HTERT RPE-1 (cell line): ENCODE measurements around the gene TUBB2A.
"Not testable (repeated sequence)": the region's sequence is repeated elsewhere in the genome, so short reads cannot be mapped to it uniquely, and the experiment has no call there.

Experiments
- in situ Hi-C: fragments of 300-500 bp; cut with MboI; formaldehyde crosslinking; loops from 4 replicates; pipeline ENCODE4 v1.14.3; 2020; ENCODE audit warnings: low sequenced_read_pairs

Gene TUBB2A

DNA sequence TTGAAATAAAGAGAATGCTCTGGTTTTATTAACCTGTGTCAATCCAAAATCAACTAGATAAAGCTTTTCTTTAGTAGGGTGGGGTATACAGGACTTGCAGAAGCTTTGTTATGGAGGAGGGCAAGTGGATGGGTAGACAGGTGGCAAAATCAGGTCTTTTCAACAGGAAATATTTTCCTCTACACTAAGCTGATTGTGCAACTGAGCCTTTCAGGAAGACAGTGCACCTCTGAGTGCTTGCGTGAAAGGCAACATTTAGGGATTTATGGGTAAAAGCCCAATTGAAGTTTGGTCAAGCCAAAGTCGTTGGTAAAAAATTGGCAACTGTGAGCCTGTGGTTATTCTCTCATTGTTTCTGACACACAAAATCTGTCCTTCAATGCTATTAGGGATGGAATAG lies 23.8 kb upstream of the TUBB2A start:
- in situ Hi-C loops, result no loop called here

DNA sequence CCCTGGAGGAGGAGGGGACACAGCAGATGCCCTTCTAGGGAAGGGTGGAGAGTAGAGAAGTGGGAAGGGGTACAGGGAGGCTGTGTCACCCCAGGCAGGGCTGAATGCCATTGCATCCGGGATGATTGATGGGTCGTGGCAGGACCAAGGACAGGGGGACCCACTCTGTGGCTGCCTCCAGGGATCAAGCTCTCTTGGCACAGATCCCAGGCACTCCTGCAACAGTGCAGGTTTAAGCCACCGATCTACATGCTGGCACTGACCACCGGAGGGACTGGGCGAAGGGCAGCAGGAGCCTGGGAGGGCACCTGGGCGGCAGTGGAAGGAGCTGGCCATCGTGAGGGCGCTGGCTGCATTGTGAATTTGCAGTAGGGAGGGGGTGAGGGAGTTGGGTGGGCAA lies 22.6 kb upstream of the TUBB2A start:
- in situ Hi-C loops, result not testable (repeated sequence)

DNA sequence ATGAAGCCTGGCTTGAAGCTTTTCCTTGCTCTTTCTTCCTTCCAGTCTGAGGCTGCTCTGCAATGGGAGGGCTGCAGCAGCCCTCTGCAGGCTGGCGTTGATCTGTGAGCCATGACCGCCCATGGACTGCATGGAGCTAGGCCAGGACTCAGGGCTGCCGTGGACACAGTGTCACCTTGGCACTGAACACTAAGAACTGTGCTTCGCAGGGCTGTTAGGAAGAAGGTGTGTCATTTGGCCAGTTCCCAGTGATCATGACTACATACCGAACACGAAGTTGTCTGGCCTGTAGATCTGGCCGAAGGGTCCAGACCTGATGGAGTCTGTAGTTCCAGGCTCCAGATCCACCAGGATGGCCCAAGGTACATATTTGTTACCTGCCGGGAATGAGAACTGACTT lies 21.3 kb upstream of the TUBB2A start:
- in situ Hi-C loops, result not testable (repeated sequence)

DNA sequence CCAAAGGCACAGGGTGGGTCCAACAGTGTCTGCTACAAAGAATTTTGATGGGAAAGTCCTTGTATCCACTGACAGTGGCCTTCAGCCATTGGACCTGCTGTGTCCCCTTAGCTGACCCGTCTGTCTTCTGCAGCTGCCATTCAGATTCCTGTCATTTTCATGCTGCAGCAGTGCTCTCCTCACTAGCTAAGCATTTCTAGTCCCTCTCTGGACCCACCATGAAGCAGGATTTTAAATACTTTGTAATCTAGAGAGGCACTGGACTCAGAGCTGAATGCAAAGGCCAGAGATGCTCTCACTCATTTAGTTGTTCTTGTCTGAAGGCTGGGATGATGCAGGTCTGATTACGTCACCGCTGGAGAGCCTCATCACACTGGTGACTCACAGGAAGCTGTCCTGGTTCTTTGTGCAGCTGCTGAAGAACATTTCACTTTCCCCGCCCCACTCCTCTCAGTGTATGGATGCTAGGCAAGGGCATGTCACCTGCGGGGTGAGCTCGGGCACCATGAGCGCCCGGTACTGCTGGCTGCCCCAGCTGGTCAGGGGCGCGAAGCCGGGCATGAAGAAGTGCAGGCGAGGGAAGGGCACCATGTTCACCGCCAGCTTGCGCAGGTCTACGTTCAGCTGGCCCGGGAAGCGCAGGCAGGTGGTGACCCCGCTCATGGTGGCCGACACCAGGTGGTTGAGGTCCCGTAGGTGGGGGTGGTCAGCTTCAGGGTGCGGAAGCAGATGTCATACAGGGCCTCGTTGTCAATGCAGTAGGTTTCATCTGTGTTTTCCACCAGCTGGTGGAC lies 19.4 kb upstream of the TUBB2A start:
- in situ Hi-C loops, result no loop called here

DNA sequence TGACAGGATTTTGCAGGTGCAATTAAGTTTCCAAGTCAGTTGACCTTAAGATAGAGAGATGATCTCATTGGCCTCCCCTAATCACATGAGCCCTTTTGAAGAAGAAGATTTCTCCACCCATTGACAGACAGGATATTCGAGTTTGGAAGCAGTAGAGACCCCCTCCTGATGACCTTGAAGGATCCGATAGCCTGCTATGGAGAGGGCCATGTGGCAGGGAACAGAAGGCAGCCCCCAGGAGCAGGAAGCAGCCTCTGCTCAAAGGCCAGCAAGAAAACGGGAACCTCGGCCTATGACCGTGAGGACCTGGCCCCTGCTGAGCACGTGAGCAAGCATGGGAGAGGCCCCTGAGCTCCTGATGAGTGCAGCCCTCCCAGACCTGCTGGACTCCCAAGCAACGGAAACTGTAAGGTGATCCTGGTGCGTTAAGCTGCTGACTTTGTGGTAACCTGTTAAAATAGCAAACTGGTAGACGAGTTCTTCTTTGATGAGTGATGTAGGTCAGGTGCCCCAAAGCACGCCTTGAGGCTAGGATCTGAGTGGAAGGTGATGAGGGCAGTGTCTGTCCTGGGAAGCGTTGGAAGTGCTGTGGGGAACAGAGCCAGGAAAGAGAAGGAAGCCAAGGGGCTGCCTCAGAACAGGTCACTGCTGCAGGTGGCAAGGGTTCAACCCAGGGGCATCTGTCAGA lies 18.5 kb upstream of the TUBB2A start:
- in situ Hi-C loops, result no loop called here

DNA sequence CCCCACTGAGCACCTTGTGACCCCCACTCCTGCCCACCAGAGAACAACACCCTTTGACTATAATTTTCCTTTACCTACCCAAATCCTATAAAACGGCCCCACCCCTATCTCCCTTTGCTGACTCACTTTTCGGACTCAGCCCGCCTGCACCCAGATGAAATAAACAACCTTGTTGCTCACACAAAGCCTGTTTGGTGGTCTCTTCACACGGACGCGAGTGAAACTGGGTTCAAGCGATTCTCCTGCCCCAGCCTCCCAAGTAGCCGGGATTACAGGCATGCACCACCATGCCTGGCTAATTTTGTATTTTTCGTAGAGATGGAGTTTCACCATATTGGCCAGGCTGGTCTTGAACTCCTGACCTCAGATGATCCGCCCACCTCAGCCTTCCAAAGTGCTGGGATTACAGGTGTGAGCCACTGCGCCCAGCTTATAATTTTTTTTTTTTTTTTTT lies 16.3 kb upstream of the TUBB2A start:
- in situ Hi-C loops, result not testable (repeated sequence)

DNA sequence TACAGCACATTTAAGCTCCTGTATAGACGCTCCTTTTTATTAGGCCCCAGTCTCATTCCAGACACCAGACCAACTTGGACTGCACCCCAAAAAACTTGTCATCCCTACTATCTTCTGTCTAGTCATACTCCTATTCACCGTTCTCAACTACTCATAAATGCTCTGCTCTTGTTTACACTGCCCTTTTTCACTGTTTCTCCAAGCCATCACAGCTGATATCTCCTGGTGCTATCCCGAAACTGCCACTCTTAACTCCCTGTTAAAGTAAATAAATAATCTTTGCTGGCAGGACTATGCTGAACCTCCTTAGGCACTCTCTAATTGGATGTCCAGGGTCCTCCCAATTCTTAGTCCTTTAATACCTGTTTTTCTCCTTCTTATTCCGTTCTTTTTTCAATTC lies 15.4 kb upstream of the TUBB2A start:
- in situ Hi-C loops, result not testable (repeated sequence)

DNA sequence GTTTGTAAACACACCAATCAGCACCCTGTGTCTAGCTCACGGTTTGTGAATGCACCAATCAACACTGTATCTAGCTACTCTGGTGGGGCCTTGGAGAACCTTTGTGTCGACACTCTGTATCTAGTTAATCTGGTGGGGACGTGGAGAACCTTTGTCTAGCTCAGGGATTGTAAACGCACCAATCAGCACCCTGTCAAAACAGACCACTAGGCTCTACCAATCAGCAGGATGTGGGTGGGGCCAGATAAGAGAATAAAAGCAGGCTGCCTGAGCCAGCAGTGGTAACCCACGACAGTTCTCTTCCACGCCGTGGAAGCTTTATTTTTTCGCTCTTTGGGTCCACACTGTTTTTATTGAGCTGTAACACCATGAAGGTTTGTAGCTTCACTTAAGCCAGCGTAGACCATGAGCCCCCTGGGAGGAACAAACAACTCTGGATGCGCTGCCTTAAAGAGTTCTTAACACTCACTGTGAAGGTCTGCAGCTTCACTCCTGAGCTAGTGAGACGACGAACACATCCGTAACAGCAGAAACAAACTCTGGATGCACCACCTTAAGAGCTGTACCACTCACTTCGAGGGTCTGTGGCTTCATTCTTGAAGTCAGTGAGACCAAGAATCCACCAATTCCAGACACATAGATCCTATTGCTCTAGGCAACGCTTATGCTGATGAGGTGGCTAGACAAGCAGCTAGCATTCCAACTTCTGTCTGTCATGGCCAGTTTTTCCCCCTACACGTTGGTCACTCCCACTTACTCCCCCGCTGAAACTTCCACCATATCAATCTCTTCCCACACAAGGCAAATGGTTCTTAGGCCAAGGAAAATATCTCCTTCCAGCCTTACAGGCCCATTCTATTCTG lies 14.2 kb upstream of the TUBB2A start:
- in situ Hi-C loops, result not testable (repeated sequence)

DNA sequence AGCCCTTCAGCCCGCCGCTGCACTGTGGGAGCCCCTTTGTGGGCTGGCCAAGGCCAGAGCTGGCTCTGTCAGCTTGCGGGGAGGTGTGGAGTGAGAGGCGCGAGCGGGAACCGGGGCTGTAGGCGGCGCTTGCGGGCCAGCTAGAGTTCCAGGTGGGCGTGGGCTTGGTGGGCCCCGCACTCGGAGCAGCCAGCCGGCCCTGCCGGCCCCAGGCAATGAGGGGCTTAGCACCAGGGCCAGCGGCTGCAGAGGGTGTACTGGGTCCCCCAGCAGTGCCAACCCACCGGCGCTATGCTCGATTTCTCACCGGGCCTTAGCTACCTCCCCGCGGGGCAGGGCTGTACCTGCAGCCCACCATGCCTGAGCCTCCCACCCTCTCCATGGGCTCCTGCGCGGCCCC lies 13.3 kb upstream of the TUBB2A start:
- in situ Hi-C loops, result not testable (repeated sequence)

DNA sequence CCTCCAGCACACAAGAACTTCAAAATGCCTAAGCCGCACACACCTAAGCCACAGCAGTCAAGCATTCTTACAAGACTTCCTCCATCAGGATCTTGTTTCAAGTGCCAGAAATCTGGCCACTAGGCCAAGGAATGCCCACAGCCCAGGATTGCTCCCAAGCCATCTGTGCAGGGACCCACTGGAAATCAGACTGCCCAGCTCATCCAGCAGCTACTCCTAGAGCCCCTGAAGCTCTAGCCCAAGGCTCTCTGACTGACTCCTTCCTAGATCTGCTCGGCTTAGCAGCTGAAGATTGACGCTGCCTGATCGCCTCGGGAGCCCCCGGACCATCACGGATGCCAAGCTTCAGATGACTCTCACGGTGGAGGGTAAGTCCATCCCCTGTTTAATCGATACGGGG lies 10.7 kb upstream of the TUBB2A start:
- in situ Hi-C loops, result not testable (repeated sequence)

DNA sequence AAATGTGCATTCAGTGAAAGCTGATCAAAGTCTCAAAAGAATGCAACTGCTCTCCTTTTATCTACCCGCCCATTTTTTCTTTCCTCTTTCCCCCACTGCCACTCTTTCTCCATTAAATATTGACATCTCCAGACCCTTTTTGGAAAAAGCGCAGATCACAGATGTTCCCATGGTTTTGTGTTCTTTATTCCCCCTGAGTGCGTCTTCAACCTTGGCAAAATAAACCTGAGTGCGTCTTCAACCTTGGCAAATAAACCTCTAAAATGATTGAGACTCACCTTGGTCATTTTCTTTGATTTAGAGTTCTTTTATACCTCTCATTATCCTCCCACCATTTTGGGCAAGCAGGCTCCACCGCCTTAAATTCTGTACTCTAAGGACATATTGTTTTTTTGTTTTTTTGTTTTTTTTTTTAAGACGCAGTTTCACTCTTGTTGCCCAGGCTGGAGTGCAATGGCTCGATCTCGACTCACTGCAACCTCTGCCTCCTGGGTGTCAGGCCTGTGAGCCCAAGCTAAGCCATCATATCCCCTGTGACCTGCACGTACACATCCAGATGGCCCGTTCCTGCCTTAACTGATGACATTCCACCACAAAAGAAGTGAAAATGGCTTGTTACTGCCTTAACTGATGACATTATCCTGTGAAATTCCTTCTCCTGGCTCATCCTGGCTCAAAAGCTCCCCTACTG lies 9.3 kb upstream of the TUBB2A start:
- in situ Hi-C loops, result not testable (repeated sequence)

DNA sequence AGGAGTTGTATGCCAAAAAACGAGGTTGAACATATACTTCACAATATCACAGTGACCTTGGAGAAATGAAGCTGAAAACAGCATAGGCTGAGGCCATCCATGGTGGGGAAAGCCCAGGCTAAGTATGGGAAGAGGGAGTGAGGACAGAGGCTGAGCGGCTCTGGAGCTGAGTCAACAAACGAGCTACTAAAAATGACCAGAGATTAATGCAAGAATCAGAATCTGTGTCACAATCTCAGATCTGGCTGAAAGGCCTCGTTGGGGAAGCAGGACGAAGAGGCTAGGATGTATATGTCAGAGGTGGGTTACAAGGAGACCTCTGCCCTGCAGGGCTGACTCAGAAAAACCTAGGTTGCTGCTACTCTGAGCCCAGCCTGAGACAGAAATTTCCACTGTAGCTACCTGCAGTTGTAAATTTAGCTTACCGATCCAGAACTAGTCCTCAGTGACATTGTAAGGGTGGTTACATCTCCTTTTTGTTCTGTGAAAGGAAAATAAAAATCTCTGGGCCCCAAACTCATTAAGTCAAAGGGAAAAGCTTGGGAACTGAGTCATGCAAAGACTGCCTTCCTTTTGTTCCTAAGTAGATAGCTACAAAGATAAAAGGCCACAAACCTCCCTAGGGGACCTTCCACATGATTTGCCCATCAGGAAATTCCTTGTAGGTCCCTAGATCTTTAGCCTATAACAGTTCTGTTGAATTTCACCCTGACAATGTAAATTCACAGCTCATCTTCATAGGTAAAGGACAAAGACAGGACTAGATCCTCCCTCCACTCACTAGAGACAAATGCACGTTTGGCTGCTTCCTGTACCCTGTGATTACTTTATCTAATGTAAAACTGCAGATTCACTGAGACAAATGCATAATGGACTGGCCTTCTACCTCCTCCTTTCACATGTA lies 8.5 kb upstream of the TUBB2A start:
- in situ Hi-C loops, result no loop called here

DNA sequence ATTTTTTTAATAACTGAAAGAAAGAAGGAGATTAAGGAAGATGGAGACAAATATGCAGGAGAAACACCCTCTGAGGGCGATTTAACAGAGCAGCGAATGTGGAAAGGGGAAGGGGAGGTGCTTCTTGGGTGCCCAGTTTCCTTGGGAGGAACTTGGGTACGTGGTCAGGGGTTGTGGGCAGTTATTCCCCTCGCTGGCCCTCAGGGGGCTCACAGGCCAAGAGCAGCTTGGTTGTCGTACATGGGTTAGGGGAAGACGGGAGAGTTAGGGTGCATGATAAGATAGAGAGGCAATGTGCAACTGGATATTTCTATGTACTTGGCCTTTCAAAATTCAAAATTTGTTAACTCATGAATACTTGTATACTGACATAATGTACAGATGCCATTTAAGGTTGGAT lies 7.0 kb upstream of the TUBB2A start:
- in situ Hi-C loops, result no loop called here

DNA sequence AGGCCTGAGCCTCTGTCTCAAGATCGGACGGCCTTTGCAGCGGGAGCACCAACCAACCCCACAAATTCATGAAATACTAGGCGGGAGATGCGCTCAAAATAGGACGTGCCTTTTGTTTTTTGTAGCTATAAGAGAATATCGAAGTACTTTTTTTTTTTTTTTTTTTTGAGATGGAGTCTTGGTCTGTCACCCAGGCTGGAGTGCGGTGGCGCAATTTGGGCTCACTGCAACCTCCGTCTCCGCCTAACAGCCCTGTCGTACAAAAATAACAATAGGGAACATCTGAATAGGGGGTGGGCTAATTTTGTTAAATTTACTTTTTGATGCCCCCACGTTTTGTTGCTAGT lies 5.9 kb upstream of the TUBB2A start:
- in situ Hi-C loops, result no loop called here

DNA sequence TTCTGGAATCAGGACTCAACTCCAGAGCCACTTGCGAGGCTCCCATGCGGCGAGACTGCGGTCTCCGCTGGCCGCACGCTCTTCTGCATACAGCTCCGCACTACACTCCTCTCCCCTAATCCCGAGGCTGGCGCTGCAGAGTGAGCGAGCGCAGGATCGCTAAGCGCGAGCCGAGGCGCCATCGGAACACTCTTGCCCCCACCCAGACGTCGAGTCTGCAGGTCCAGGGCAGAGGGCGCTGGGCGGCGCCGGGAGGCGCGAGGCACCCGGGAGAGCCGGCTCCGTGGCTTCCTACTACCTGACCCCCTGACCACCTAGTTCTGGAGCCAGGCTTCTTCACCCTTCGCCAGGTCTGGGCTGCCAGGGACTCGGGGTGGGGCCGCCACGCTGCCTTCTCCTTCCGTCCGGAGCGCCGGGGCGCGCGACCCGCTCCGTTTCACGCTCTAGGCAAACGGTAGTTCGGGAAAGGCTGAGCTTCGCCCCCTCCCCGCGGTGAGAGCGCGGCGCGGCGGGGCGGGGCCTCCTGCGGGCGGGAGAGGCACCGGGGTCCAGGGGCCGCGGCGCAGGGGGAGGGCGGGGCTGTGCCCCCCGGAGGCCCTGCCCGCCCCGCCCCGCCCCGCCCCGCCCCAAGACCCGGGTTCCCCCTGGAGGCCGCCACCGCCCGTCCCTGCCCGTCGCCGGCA lies 5.4 kb upstream of the TUBB2A start:
- in situ Hi-C loops, result no loop called here

DNA sequence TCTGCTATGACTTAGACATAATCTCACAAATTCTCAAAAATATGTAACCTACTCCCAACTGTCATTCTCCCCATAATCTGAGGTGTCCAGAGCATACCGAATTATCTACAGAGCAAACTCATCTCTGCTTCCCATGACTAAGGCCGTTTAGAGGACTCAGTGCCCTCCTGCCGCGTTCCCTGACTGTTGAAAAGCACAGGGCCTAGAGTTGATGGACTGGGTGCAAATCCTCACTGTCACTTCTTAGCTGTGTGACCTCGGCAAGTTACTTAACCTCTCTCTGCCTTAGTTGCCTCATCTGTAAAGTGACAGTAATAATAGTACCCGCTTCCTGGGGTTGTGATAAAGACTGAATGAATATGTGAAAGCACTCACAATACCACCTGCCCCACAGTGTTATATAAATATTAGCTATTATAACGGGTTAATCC lies 4.7 kb upstream of the TUBB2A start:
- in situ Hi-C loops, result no loop called here

DNA sequence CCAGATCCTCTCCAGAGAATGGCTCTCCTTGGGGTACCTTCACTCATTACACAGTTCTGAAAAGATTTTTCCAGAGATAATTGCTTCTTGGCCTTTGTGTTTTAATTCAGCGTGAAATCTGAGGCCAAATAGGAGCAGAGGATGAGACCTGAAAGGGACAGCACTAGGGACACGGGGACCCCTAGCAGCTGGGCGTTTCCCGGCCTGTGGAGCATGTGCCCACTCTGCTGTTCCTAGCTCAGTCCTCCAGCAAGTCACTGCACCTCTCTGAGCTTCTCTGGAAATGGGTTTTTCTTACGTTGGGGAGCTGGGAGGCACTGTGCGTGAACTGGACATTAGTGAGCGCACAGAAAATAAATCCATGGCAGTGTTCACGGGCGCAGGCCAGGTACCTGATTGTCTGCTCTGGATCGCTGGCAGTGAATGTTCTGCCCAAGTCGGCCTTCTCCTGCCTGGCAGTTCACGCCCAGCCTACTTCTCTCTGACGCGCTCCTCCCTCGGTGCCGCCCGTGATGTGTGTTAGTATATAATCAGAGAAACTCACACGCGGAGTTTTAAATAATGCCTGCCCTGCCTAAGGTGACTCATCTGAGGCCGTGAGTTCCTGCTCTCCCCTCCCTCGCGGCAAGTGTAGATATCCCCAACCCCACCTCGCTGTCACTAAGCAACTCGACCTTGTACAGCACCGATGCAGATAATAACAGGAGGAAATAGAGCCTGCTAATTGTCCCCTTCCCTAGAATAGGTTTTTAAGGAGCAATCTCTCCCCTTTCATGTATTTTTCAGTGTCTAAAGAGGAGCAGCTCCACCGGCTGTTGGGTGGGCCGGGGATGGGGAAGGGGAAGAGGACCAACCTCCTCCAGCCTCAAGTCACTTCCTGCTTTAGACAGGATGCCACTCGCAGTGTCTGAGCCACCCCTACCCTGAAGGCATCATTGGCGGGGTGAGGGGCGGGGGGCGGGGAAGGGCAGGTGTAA lies 2.7 kb upstream of the TUBB2A start:
- in situ Hi-C loops, result no loop called here
